Body of pancreas (tissue), 4 donors: ENCODE measurements around the gene ZEB1.

Source experiments
- CTCF ChIP-seq, 7 experiments: fragments of 450-650 bp in 4 of 7; fragments of 200-600 bp in 3 of 7; sonication (generic) in 3 of 7; IDR thresholded peaks; one replicate each; pipeline ENCODE4 v1.5.1; 2016 to 2019; ENCODE audit warnings: antibody characterized with exemption in 7 of 7
- POLR2A ChIP-seq, 3 donors: fragments of 450-650 bp; IDR thresholded peaks; one replicate each; pipeline ENCODE4 v1.6.1; 2016; ENCODE audit warnings: antibody characterized with exemption in 3 of 3, mild to moderate bottlenecking in 2 of 3

GRCh38 chr10:31274310-31274709 lies 44.7 kb upstream of the ZEB1 start:
- TF ChIP-seq CTCF (IDR thresholded peaks at IDR 0.05) (no peak), POLR2A (IDR thresholded peaks at IDR 0.05) (no peak)
